HG03025 (cell line): Measurements from ENCODE around the gene CCL27.
A peak's percentile ranks its signal among the peaks of the same experiment; 100 is the strongest.

Experiments used
- ATAC-seq: cut with Tn5 transposase; IDR thresholded peaks from one replicate; pipeline ENCODE4 v1.9.1; 2021; ENCODE audit warnings: mild to moderate bottlenecking, moderate library complexity; ENCODE audit not compliant: unreplicated experiment, low FRiP score

CCL27 gene

DNA sequence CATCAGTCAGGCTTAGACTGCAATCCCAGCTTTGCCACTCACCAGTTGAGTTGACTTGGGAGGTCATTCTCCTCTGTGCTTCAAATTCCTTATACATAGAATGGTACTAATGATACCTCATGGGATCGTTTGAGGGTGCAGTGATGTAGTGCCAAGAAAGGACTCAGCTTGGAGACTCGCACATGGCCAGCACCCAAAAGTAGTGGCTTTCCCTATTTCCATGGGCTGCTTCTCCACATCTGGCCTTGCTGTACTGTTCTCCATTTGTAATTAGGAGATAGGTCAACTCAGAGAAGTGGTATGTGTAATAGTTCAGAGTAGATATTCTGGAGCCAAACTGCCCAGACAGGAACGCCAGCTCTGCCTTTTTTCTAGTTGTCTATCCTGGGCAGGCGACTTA, 23.1 kb upstream of the CCL27 start:
- no peak for ATAC-seq

- no peak for ATAC-seq
These were observed 22.4 kb upstream of the CCL27 start for GRCh38 chr9:34684816-34685215.

- ATAC-seq: no peak
These were observed 21.7 kb upstream of the CCL27 start for GRCh38 chr9:34684145-34684544.

DNA sequence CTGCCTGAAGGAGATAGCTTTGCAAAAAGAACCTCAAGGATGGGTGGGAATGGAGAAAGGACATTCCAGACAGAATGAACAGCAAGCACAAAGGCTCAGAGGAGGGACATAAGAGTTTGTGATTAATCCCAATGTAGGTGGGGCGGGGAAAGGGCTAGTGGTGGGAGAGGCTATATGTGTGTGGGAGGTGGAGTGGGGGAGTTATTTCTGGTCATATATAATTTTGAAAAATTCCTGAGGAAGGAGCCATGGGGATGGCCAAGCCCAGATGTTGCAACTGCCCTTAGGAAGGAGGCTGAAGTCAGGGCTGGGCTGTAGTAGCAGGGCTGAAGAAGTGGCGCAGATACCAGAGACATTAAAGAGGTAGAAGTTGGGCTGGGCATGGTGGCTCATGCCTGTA, 13.4 kb upstream of the CCL27 start:
- ATAC-seq: no peak

GRCh38 chr9:34675048-34675714, 12.7 kb upstream of the CCL27 start:
- ATAC-seq: no peak

DNA sequence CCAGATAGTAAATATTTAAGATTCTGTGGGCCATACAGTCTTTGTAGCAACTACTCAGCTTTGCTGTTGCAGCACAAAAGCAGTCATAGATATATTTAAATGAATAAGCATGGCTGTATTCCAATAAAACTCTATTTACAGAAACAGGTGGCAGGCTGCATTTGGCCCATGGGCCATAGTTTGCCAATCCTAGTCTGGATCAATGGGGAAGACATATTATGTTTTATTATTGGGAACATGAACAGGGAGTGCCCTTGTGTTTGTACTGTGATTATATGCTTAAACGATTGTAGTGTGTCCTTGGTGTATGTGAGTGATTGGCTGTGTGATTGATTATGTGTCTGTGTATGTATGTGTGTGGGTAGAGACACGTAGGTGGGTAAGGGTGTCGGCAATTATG, 12.0 kb upstream of the CCL27 start:
- ATAC-seq: no peak

DNA sequence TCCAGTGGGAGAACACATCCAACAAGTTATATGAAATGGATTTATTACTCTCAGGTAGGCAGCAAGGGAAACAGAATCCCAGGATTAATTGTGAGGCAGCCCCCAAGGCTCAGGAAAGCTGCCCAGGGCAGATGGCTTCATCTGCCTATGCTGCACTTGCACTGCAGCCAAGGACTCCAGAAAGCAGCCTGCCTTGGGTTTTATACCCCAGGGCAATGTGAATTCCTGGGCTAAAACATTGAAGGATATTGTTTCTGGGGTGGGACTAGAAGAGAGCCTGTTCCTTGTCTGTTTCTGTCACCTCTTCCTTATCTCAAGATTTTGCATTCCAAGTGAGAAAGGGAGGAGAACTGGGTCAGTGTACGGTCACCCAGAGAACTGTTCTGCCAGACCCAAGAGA, 8.8 kb upstream of the CCL27 start:
- no peak for ATAC-seq

GRCh38 chr9:34669809-34670562, 7.5 kb upstream of the CCL27 start:
- no peak for ATAC-seq

DNA sequence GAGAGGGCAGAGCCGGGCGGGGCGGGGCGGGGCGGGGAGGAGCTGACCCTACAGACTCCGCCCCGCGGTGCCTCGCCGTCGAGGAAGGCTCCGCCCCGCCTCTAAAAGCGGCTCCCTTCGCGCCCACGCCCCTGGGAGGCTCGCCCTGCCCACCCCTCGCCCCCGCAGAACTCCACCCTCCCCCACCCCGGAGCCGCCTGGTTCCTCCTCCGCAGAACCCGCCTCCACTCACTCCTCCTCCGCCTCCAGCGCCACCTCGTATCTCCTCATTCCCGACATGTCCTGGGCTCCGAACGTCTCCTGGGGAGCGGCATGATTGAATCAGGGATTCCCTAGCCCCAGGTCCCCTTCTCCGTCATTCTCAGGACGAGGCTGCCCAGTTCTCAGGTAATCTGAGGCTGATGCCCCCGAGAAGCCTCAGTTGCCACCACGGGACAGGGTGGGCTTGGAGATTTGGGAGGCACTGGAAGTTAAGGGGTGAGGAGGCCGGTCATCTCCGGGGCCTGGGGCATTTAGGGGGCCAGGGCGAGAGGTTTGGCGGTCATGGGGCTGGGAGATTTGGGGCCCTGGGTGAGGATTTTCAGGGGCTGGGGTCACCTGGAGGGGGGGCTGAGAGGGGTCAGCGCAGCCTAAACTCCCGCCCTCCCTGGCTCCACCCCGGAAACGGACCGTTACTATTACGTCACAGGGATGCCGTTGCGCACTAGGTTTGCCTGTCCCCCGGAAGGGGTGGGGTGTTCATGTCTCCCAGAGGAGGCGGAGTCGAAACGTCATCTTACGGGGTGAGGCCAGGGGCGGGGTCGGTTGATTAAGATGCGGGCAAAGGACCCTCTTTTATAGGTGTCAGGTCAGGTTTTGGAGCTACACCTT, 3.2 kb upstream of the CCL27 start:
- peak; percentile 38 for ATAC-seq

GRCh38 chr9:34665067-34665380, 2.6 kb upstream of the CCL27 start:
- ATAC-seq: no peak

DNA sequence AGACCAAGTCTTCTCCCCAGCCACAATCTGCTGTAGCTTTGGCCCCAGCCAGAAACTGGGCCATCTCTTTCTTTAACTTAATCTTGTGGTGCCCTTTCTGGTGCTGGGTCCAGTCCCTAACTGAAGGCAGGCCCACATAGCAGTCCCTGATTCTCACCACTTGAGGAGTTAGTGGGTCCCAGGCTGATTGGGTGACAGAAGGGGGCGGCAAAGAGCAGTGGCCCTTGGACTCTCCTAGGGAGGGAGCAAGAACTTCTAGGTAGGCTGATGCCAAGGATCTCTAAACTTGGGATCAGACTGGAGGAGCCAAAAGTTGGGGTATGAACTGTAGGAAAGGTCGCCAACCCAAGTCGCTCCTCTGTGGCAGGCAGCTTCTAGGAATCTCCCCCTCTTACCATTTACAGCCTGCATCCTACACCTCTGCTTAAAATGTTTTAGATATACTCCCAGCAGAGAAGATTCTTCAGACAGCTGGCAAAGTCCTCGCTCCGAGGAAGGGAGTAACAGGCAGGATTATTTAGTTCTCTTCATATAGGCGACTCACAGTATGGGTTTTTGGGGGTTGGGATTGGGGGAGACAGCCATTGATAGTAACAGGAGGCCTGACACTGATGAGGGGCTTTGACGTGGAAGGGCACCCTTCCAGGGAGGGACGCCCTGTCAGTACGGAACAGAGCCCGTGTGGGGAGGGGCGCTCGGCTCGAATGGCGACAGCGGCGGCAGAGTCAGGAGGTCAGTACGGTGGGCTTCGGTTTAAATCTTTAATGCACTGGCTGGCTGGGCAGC, 2.0 kb upstream of the CCL27 start:
- peak; percentile 47 for ATAC-seq

DNA sequence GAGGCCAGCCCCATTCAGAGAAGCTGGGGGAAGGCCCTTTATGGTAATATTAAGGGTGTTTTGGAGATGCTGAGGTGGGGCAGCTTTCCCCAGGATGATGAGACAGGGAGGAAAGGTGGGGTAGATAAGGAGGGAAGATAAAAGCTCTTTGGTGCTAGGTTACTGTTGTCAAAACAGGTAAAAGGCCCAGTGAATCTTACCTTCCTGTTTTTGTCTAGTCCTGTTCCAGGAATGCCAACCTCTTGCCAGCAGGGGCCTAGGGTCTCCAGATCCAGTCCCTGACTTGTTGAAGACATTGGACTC, 797 bp upstream of the CCL27 start:
- ATAC-seq: no peak

DNA sequence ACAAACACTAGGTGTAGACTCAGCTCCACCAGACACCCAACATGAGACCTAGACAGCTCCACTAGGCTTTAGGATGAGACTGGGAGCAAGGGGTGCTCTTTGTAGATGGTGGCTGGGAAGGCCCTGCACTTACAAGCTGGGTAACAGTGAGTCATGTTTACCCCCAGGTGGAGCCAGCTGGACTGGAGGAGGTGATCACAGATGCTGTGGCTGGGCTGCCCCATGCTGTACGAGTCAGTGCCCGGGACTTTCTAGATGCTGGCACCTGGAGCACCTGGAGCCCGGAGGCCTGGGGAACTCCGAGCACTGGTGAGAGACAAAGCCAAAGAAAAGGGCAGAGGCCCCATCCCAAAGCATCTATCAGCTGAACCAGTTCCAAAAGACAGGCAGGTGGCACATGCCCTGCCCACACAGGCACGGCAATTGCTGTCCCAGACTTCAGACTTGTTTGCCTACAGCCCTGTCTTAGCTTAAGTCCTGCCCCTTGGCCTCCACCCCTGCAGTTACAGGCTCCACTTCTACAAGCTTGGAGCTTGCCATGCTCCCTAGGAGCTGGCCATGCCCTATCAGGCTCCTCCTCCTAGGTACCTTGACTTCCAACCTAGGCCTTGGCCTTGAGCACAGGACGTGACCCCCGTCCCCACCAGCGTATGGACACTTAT, 2.7 kb downstream of the CCL27 start:
- ATAC-seq: no peak

DNA sequence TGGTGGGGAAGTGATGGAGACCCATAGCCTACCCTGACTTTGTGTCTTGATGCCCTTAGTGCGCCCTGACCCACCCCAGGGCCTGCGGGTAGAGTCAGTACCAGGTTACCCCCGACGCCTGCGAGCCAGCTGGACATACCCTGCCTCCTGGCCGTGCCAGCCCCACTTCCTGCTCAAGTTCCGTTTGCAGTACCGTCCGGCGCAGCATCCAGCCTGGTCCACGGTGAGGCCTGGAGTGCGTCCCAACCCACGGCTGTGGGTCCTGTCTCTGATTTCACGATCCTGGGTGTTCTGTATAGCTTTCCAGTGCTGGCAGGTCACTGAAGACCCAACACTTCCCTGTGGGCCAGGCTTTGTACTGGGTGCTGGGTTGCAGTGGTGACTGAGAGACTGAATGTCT, 4.0 kb downstream of the CCL27 start:
- ATAC-seq: no peak

DNA sequence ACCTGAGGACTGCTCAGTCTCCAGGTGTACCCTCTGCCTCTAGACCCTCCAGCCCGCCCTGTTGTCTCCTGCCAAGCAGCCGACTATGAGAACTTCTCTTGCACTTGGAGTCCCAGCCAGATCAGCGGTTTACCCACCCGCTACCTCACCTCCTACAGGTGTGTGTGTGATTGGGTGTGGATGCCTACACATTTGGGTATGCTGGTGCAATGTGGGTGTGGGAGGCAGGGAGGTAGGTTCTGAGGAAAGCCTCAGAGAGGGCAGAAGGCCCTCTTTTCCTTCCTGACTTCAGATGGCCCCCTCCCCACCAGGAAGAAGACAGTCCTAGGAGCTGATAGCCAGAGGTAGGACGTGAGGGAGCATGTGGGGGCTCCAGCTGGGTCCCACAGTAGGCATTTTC, 5.5 kb downstream of the CCL27 start:
- no peak for ATAC-seq

DNA sequence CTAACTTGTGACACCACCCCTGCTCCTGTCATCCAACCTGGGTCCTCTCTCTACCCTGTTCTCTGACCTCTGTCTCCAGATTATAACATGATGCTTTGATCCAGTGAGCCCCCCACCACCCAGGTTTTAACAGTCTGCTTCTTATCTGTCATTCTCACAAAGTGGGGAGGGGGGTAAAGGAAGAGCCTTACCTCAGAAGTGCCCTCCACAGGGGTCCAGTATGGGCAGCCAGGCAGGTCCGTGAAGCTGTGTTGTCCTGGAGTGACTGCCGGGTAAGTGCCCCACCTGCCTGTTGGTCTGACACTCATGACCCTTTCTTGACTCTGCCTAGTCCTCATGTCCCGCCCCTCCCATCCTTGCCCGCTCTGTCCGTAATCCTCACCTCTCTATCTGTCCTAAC, 7.1 kb downstream of the CCL27 start:
- ATAC-seq: no peak

- no peak for ATAC-seq
These were observed 8.0 kb downstream of the CCL27 start for GRCh38 chr9:34654323-34655051.

DNA sequence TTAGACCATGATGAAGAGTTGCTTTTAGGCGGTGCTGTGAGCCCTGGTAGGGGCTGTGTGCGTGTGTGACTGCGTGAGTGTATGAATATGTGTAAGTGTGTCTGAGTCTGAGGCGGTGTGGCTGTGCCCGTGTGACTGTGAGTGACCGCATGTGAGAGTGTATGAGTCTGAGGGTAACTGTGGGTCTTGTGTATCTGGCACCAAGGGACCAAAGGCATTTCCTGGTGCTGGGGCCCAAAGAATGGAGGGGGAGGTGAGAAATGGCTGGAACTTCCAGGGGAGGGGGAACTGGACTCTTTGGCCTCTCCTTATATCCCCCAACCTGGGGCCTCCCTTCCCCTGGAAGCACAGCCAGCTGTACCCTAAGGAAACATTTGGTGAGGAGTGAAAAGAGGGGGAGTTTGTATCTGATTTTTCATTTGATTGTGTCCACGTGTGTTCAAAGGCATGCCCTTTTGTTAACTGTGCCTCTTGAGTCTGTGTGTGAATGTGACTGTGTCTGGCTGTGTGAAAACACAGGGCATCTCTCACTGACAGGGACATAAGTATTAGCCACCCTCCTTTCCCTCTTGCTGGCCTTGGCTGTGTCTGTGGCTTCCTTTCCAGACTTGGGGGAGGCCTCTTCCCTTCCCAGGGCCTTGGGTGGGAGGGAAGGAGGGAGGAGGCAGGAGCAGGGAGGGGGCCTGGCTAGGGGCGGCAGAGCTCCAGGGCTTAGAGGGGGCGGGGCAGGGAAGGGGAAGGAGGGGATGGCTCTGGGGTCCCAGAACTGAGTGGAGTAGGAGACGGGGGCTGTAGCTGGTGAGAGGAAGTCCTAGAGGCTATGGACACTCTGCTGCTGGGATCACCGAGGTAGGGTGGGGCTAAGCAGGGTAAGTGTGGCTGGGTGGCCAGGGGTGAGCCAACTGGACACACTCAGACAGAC, 9.0 kb downstream of the CCL27 start:
- ATAC-seq: no peak

DNA sequence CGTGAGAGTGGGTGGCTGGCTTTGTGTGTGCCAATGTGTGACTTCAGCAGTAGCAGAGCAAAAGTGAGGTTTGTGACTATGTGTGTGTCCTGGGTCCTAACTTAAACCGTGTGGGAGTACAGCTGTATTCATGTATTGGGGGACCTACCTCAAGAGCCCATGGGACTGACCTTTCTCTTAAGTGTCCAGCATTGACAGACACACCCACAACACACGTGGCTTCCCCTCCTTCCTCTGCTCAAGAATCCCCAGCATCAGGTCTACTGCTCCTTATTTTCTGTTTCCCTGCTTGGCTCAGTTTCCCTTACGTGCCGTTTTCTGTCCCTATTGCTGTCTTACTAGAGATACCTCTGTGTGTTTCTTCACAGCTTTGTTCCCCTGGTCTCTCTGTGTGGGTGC, 9.9 kb downstream of the CCL27 start:
- ATAC-seq: no peak
